ENCODE measurements around the gene KRT222. TPM values are rescaled to one million over a fixed set of nuclear protein-coding genes. Genes with fewer than 3 reads are reported as not detected.

KRT222 gene
- total RNA-seq, 1 experiment from 2014 or later, result not detected

DNA sequence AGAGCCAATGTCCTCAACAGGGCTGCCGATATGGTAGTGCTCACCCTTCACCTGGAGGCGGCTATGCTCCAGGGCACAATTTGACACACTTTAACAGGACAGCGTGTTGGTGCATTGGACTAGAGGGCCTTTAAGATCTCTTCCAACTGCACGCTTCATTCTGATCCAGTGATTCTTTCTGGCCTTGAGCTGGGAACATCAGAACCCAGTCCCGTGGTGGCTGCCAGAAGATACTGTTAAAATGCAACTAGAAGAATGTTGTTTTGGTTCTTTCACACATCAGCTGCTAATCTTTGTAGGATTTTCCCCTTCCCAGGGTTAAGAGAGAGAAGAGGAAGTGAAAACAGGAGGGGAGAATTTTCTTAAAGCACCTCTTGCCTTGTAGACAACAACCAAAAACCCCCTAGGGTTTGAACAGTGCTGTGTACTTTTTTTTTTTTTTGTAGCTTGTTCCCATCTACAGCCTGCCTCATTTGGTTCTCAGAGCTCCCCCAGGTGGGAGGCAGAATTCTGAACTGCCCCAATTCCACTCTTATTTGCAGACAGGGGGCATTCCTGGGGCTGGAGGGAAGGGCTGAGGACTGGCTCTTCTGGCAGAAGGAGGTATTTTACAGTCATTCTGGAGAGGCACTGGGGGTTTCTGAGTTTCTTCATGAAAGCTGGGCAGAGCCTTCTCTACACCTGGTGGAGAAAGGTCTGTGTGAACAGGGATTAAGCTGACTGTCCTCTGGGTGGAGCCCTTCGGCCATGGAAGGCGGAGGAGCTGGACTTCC lies 49.7 kb downstream of the KRT222 start:
- no peaks in the 10 kb centered on the region for H3K9me3 ChIP-seq (ENCODE audit: low read length)
- H4K20me1 ChIP-seq (ENCODE audit: low read length), result no peaks in the 10 kb centered on the region
- no peak overlapping the region for H2AFZ ChIP-seq (ENCODE audit: low read length)
- TF ChIP-seq, protein P1, sequence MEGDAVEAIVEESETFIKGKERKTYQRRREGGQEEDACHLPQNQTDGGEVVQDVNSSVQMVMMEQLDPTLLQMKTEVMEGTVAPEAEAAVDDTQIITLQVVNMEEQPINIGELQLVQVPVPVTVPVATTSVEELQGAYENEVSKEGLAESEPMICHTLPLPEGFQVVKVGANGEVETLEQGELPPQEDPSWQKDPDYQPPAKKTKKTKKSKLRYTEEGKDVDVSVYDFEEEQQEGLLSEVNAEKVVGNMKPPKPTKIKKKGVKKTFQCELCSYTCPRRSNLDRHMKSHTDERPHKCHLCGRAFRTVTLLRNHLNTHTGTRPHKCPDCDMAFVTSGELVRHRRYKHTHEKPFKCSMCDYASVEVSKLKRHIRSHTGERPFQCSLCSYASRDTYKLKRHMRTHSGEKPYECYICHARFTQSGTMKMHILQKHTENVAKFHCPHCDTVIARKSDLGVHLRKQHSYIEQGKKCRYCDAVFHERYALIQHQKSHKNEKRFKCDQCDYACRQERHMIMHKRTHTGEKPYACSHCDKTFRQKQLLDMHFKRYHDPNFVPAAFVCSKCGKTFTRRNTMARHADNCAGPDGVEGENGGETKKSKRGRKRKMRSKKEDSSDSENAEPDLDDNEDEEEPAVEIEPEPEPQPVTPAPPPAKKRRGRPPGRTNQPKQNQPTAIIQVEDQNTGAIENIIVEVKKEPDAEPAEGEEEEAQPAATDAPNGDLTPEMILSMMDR (conservative IDR thresholded peaks at IDR 0.05; ENCODE audit: low read depth, low read length), result peak; percentile 75
- TF ChIP-seq EZH2 (IDR thresholded peaks at IDR 0.05; ENCODE audit: low read length, unreplicated experiment), result no peak
- TF ChIP-seq EZH2phosphoT487 (IDR thresholded peaks at IDR 0.05; ENCODE audit: borderline replicate concordance, low read length), result no peak
- H3K9ac ChIP-seq (ENCODE audit: low read length), result no peak overlapping the region
- DNase-seq, result peak; percentile 74
- intact Hi-C loops (cut with micrococcal nuclease), result loop anchor here (1.0 kb wide), 1 partner anchor 176 kb away; no protein-coding TSS in a partner anchor
- no peak overlapping the region for H3K4me2 ChIP-seq (ENCODE audit: low read length)
- no peaks in the 10 kb centered on the region for H3K27me3 ChIP-seq (ENCODE audit: low read length)
- H3K36me3 ChIP-seq (ENCODE audit: low read depth, low read length), result no peaks in the 10 kb centered on the region
- ChIA-PET POLR2A (ENCODE audit: unreplicated experiment) (interaction anchor here (0.7 kb wide), 1 partner anchor 981 kb away, joined by 3 read pairs; no protein-coding TSS in a partner anchor), CTCF (interaction anchor here (0.7 to 1.3 kb wide), 6 partner anchors 76 to 796 kb away, joined by 3 to 6 read pairs (median 4); no protein-coding TSS in a partner anchor)
- H3K4me1 ChIP-seq (ENCODE audit: insufficient read depth, low read length), result no peaks in the 10 kb centered on the region
- no TSS peak for BruUV-seq (replicated peaks)
- H3K27ac ChIP-seq (ENCODE audit: low read length), result no peak overlapping the region
- no peaks in the 10 kb centered on the region for H3K79me2 ChIP-seq (ENCODE audit: low read length)
- H3F3A ChIP-seq (ENCODE audit: low read length, unreplicated experiment), result no peaks in the 10 kb centered on the region
- ATAC-seq, result peak; percentile 86
- no peak overlapping the region for H3K4me3 ChIP-seq (ENCODE audit: low read length)
- no peaks in the 10 kb centered on the region for H3K9me2 ChIP-seq (replicated peaks; ENCODE audit: low read length)

DNA sequence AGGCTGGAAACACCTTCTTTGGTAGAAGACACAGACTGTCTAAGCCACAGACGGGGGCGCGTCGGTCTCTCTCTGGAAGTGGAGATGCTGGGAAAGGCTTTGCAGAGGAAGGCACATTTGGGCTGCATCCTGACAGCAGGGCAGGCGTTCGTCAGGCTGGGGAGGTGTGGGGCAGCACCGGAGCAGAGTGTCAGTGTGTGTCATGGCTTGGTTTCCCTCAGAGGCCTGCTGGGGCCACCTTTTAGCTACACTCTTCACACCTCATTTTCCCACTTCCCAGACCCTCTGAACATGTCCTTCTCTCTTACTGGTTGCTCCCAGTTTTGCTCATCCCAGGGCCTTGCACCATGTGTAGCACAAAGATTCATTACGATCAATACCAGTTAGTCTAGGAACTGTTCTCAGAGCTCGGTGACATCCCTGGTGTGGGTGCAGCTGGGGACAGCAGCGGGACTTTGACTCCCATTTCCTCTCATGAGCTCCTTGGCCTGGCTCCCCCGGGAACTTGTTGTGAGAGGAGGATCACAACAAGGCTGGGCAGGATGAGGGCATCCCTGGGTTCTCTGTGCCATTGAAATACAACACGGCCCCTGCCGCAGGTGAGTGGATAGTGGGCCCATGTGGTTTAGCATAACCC lies 50.4 kb downstream of the KRT222 start:
- POLR2A ChIA-PET (ENCODE audit: unreplicated experiment), result no interaction called here
- intact Hi-C loops (cut with micrococcal nuclease), result loop anchor here (1.0 kb wide), 1 partner anchor 177 kb away; no protein-coding TSS in a partner anchor
- DNase-seq, result no peak
- Histone ChIP-seq H3K9me2 (replicated peaks; ENCODE audit: low read length) (no peaks in the 10 kb centered on the region), H3K4me1 (ENCODE audit: insufficient read depth, low read length) (no peaks in the 10 kb centered on the region), H2AFZ (ENCODE audit: low read length) (no peak overlapping the region), H4K20me1 (ENCODE audit: low read length) (no peaks in the 10 kb centered on the region), H3K27me3 (ENCODE audit: low read length) (no peaks in the 10 kb centered on the region), H3K4me3 (ENCODE audit: low read length) (no peak overlapping the region), H3K9ac (ENCODE audit: low read length) (no peak overlapping the region), H3K36me3 (ENCODE audit: low read depth, low read length) (no peaks in the 10 kb centered on the region), H3F3A (ENCODE audit: low read length, unreplicated experiment) (no peaks in the 10 kb centered on the region), H3K27ac (ENCODE audit: low read length) (no peak overlapping the region), H3K9me3 (ENCODE audit: low read length) (no peaks in the 10 kb centered on the region), H3K79me2 (ENCODE audit: low read length) (no peaks in the 10 kb centered on the region), H3K4me2 (ENCODE audit: low read length) (no peak overlapping the region)
- TF ChIP-seq, protein P1 (conservative IDR thresholded peaks at IDR 0.05; ENCODE audit: low read depth, low read length), result no peak
- TF ChIP-seq EZH2 (IDR thresholded peaks at IDR 0.05; ENCODE audit: low read length, unreplicated experiment) (no peak), EZH2phosphoT487 (IDR thresholded peaks at IDR 0.05; ENCODE audit: borderline replicate concordance, low read length) (no peak)
- CTCF ChIA-PET, result interaction anchor here (0.7 to 0.9 kb wide), 2 partner anchors 75 to 126 kb away, joined by 4 read pairs; no protein-coding TSS in a partner anchor
- no TSS peak for BruUV-seq (replicated peaks)
- no peak for ATAC-seq
